A549 (cell line): ENCODE data around the gene INPP5F. TPM values are rescaled to one million over a fixed set of nuclear protein-coding genes. Genes with fewer than 3 reads are reported as not detected.

Experiments used
- ATAC-seq, 2 experiments: fragments of 200-7000 bp in 1 of 2; fragments of >200 bp in 1 of 2; cut with Nextera tagmentation in 1 of 2; cut with Tn5 transposase in 1 of 2; 3 replicates each; pipeline versions ENCODE4 v1.8.0 to v1.9.1; 2018 to 2020; ENCODE audit warnings: mild to moderate bottlenecking in 1 of 2, moderate library complexity in 1 of 2
- CTCF ChIA-PET: fragments of 300-600 bp; sonication (Branson Sonifier 250); formaldehyde crosslinking; extraction: SDS; loops from one replicate; lab custom pipeline; 2021; ENCODE audit warnings: antibody characterized with exemption, inconsistent platforms; lab: Yijun Ruan, JAX
- POLR2A ChIA-PET: fragments of 350-600 bp; formaldehyde crosslinking; extraction: SDS; loops from one replicate; lab custom pipeline; 2021; ENCODE audit warnings: antibody characterized with exemption, inconsistent platforms; lab: Yijun Ruan, JAX
- DNase-seq, 2 experiments: peaks; one replicate each; pipeline versions ENCODE4 v3.0.0 to v3.0.0-alpha.2; 2011 to 2016; ENCODE audit warnings: low read depth in 1 of 2, low spot score in 1 of 2
- FAIRE-seq: peaks from 2 replicates; lab custom pipeline; 2011; peaks lifted over from hg19 to GRCh38; lab: Jason Lieb, UNC
- H3K27ac ChIP-seq, 2 experiments: fragments of >200 bp; sonication (Bioruptor Twin); formaldehyde crosslinking; 3 replicates each; pipeline ENCODE4 v1.5.1; 2016 to 2017
- H3K4me1 ChIP-seq: fragments of >200 bp; sonication (Bioruptor Twin); formaldehyde crosslinking; 3 replicates; pipeline ENCODE4 v1.6.1; 2016
- H3K4me2 ChIP-seq: fragments of >200 bp; sonication (Bioruptor Twin); formaldehyde crosslinking; 3 replicates; pipeline ENCODE4 v1.6.1; 2016
- H3K4me3 ChIP-seq: fragments of >200 bp; sonication (Bioruptor Twin); formaldehyde crosslinking; 3 replicates; pipeline ENCODE4 v1.5.1; 2016
- H3K9me3 ChIP-seq: fragments of >200 bp; sonication (Bioruptor Twin); formaldehyde crosslinking; 3 replicates; pipeline ENCODE4 v1.6.1; 2016
- CBX2 ChIP-seq: fragments of 200-600 bp; sonication (generic); IDR thresholded peaks from 2 replicates; pipeline ENCODE4 v1.6.1; 2016; ENCODE audit warnings: low read depth, mild to moderate bottlenecking, borderline replicate concordance
- CBX8 ChIP-seq: fragments of 200-600 bp; sonication (generic); IDR thresholded peaks from 2 replicates; pipeline ENCODE4 v1.6.1; 2016
- CHD4 ChIP-seq: fragments of 200-600 bp; sonication (generic); IDR thresholded peaks from 2 replicates; pipeline ENCODE4 v1.6.1; 2016; ENCODE audit warnings: antibody characterized with exemption, mild to moderate bottlenecking, borderline replicate concordance
- CTCF ChIP-seq: fragments of >200 bp; sonication (Bioruptor Twin); formaldehyde crosslinking; IDR thresholded peaks from 3 replicates; pipeline ENCODE4 v1.5.1; 2016
- EP300 ChIP-seq, 2 experiments: fragments of >200 bp; sonication (Bioruptor Twin); formaldehyde crosslinking; IDR thresholded peaks; 2 replicates in 1 of 2; 3 replicates in 1 of 2; pipeline ENCODE4 v1.6.1; 2016 to 2017
- FOSB ChIP-seq: fragments of 250-450 bp; sonication (Bioruptor Pico); IDR thresholded peaks from 2 replicates; pipeline ENCODE4 v1.5.0; 2020; ENCODE audit warnings: mild to moderate bottlenecking, moderate library complexity
- HDAC2 ChIP-seq: fragments of 200-600 bp; sonication (generic); IDR thresholded peaks from 2 replicates; pipeline ENCODE4 v1.6.1; 2016
- HES2 ChIP-seq: fragments of >200 bp; sonication (Bioruptor Twin); formaldehyde crosslinking; IDR thresholded peaks from 2 replicates; pipeline ENCODE4 v1.6.1; 2016
- HEYL ChIP-seq: fragments of 250-450 bp; sonication (Bioruptor Pico); IDR thresholded peaks from 2 replicates; pipeline ENCODE4 v1.8.0; 2021; ENCODE audit warnings: mild to moderate bottlenecking, moderate library complexity
- JUN ChIP-seq, 2 experiments: fragments of >200 bp; sonication (Bioruptor Twin); formaldehyde crosslinking; IDR thresholded peaks; 2 replicates in 1 of 2; 3 replicates in 1 of 2; pipeline ENCODE4 v1.6.1; 2016 to 2017
- NFE2L2 ChIP-seq: fragments of 150-350 bp; conservative IDR thresholded peaks from 2 replicates; pipeline ENCODE4 v1.6.1; 2014; ENCODE audit warnings: low read length
- PHF8 ChIP-seq: fragments of 200-600 bp; sonication (generic); IDR thresholded peaks from 2 replicates; pipeline ENCODE4 v1.6.1; 2016; ENCODE audit warnings: low read depth, mild to moderate bottlenecking, antibody characterized with exemption, moderate library complexity, borderline replicate concordance
- POLR2AphosphoS2 ChIP-seq: conservative IDR thresholded peaks from 2 replicates; pipeline ENCODE4 v1.6.1; 2012; ENCODE audit warnings: low read length, improper control_type of control experiment, inconsistent platforms
- RAD21 ChIP-seq, 2 experiments: fragments of >200 bp in 1 of 2; sonication (Bioruptor Twin) in 1 of 2; formaldehyde crosslinking in 1 of 2; IDR thresholded peaks in 1 of 2; conservative IDR thresholded peaks in 1 of 2; 2 replicates in 1 of 2; 3 replicates in 1 of 2; pipeline ENCODE4 v1.6.1; 2012 to 2018; ENCODE audit warnings: inconsistent platforms in 1 of 2
- RNF2 ChIP-seq: fragments of 200-600 bp; sonication (generic); IDR thresholded peaks from 2 replicates; pipeline ENCODE4 v1.6.1; 2016; ENCODE audit warnings: low read depth, mild to moderate bottlenecking, antibody characterized with exemption, moderate library complexity, borderline replicate concordance
- SMC3 ChIP-seq: fragments of >200 bp; sonication (Bioruptor Twin); formaldehyde crosslinking; IDR thresholded peaks from 3 replicates; pipeline ENCODE4 v1.6.1; 2018; ENCODE audit warnings: inconsistent platforms
- SREBF2 ChIP-seq: fragments of 450-650 bp; IDR thresholded peaks from 2 replicates; pipeline ENCODE4 v1.6.1; 2014; ENCODE audit warnings: mild to moderate bottlenecking, moderate library complexity
- TFCP2L1 ChIP-seq: fragments of 250-450 bp; sonication (Bioruptor Pico); IDR thresholded peaks from 2 replicates; pipeline ENCODE4 v1.5.0; 2021; ENCODE audit warnings: mild to moderate bottlenecking
- TP53 ChIP-seq: fragments of 250-450 bp; sonication (Bioruptor Pico); IDR thresholded peaks from 2 replicates; pipeline ENCODE4 v1.5.0; 2021; ENCODE audit warnings: mild to moderate bottlenecking, moderate library complexity
- USF2 ChIP-seq: fragments of 450-650 bp; IDR thresholded peaks from 2 replicates; pipeline ENCODE4 v1.6.1; 2014; ENCODE audit warnings: antibody characterized with exemption
- ZC3H11A ChIP-seq: fragments of 450-650 bp; IDR thresholded peaks from 2 replicates; pipeline ENCODE4 v1.6.1; 2014; ENCODE audit warnings: antibody characterized with exemption, mild to moderate bottlenecking
- whole genome bisulfite sequencing: methylation state at CpG from one replicate; pipeline ENCODE4 v1.1.6; 2017; ENCODE audit errors: missing lambda C conversion rate; 5-methylcytosine and 5-hydroxymethylcytosine counted together
- polyA plus RNA-seq, 4 experiments: library from polyadenylated mRNA; depleted of rRNA in 3 of 4; stranded (reverse); fragments of >200 nt; fragmentation: RNase III in 1 of 4; extraction: RNeasy Plus Mini Kit Qiagen cat#74134 plus additional on column Dnase treatment in 1 of 4; gene quantifications; 2 replicates in 3 of 4; 3 replicates in 1 of 4; pipeline ENCODE4 v1.2.3, GENCODE V29; 2011 to 2017

INPP5F gene
- polyA plus RNA-seq, 2 of the 4 experiments (the other 2 are of a cell fraction) = 5.6 to 7.7 TPM

- peak; percentile 54 to 80 for DNase-seq
- Histone ChIP-seq H3K4me1 (peaks cover 8% of the 10 kb centered on the region), H3K4me3 (no peak overlapping the region), H3K27ac (no peak overlapping the region), H3K9me3 (no peaks in the 10 kb centered on the region), H3K4me2 (no peak overlapping the region)
- ATAC-seq = peak; percentile 97 to 99
- ChIA-PET CTCF (interaction anchor here (0.6 to 6.8 kb wide), 66 partner anchors 10 to 986 kb away, joined by 3 to 102 read pairs (median 5); partner anchors contain the start of genes INPP5F and MCMBP), POLR2A (interaction anchor here (1.2 to 1.5 kb wide), 3 partner anchors 25 to 141 kb away, joined by 3 to 11 read pairs (median 5); partner anchors contain the start of genes INPP5F, MCMBP and SEC23IP)
- peak; percentile 91 to 96 for TF ChIP-seq RAD21 (conservative IDR thresholded peaks at IDR 0.05 in 1 of 2, IDR thresholded peaks at IDR 0.05 in 1 of 2)
- TF ChIP-seq SMC3 = peak; percentile 85
- no peak for TF ChIP-seq RNF2
- no peak for TF ChIP-seq TP53 (CRISPR knock-in tag)
- TF ChIP-seq USF2 = no peak
- peak; percentile 88 for TF ChIP-seq CTCF
- 36% methylated on average over 9 of the region's 9 CpGs for WGBS
- FAIRE-seq = peak; percentile 85
Observed at GRCh38 chr10:119750391-119751230, 24.8 kb downstream of the INPP5F start.

- ChIA-PET CTCF (interaction anchor here (0.8 to 5.0 kb wide), 6 partner anchors 37 to 313 kb away, joined by 3 to 31 read pairs (median 5); no protein-coding TSS in a partner anchor), POLR2A (no interaction called here)
- ATAC-seq = no peak
- Histone ChIP-seq H3K4me3 (no peak overlapping the region), H3K9me3 (no peaks in the 10 kb centered on the region), H3K4me2 (no peak overlapping the region), H3K27ac (no peak overlapping the region), H3K4me1 (peaks cover 8% of the 10 kb centered on the region)
- FAIRE-seq = no peak
- 60% methylated on average over 2 of the region's 2 CpGs for WGBS
- TF ChIP-seq SREBF2 (no peak), JUN (IDR thresholded peaks at IDR 0.05) (no peak), PHF8 (no peak), POLR2AphosphoS2 (no peak), FOSB (CRISPR knock-in tag) (no peak), HES2 (no peak), HEYL (no peak), TP53 (CRISPR knock-in tag) (no peak), TFCP2L1 (CRISPR knock-in tag) (no peak), EP300 (IDR thresholded peaks at IDR 0.05) (no peak), SMC3 (no peak), NFE2L2 (no peak), CTCF (no peak), CBX2 (no peak), HDAC2 (no peak), CHD4 (no peak), ZC3H11A (no peak), CBX8 (no peak)
- DNase-seq = no peak
Observed at GRCh38 chr10:119753309-119753708, 27.5 kb downstream of the INPP5F start.
